Liver (tissue), 9 donors: ENCODE data around the gene YPEL2. TPM values are rescaled to one million over a fixed set of nuclear protein-coding genes. Genes with fewer than 3 reads are reported as not detected.

ENCODE experiments used
- DNase-seq: peaks from one replicate; pipeline ENCODE4 v3.0.0-alpha.2; 2017; ENCODE audit warnings: low spot score
- H3K27ac ChIP-seq, 2 donors: one replicate each; pipeline ENCODE4 v1.7.0; 2013; ENCODE audit warnings: inconsistent platforms in 2 of 2, low read length in 2 of 2, control low read depth in 1 of 2, low read depth in 1 of 2, mild to moderate bottlenecking in 1 of 2
- H3K27me3 ChIP-seq, 4 donors: one replicate each; pipeline versions ENCODE4 v1.6.1 to v1.7.0; 2013; ENCODE audit warnings: low read length in 3 of 4, inconsistent platforms in 1 of 4, mild to moderate bottlenecking in 1 of 4, moderate library complexity in 1 of 4; ENCODE audit not compliant: control insufficient read depth in 4 of 4, insufficient read depth in 4 of 4
- H3K36me3 ChIP-seq, 4 donors: one replicate each; pipeline versions ENCODE4 v1.6.1 to v1.7.0; 2013; ENCODE audit warnings: low read length in 3 of 4, mild to moderate bottlenecking in 3 of 4, low read depth in 1 of 4, moderate library complexity in 1 of 4; ENCODE audit not compliant: control insufficient read depth in 4 of 4, insufficient read depth in 3 of 4
- H3K4me1 ChIP-seq, 4 donors: one replicate each; pipeline versions ENCODE4 v1.6.1 to v1.7.0; 2013; ENCODE audit warnings: low read length in 3 of 4, mild to moderate bottlenecking in 3 of 4, moderate library complexity in 1 of 4; ENCODE audit not compliant: control insufficient read depth in 4 of 4, insufficient read depth in 4 of 4
- H3K4me3 ChIP-seq, 3 donors: one replicate each; pipeline versions ENCODE4 v1.6.1 to v1.7.0; 2013; ENCODE audit warnings: low read length in 3 of 3, control low read depth in 1 of 3, low read depth in 1 of 3, mild to moderate bottlenecking in 1 of 3
- H3K9ac ChIP-seq, 2 donors: one replicate each; pipeline ENCODE4 v1.7.0; 2013; ENCODE audit warnings: low read length in 2 of 2, mild to moderate bottlenecking in 2 of 2, moderate library complexity in 2 of 2, control low read depth in 1 of 2, low read depth in 1 of 2
- H3K9me3 ChIP-seq, 4 donors: one replicate each; pipeline versions ENCODE4 v1.6.1 to v1.7.0; 2013; ENCODE audit warnings: low read length in 3 of 4; ENCODE audit not compliant: control insufficient read depth in 4 of 4
- ATF3 ChIP-seq: IDR thresholded peaks from 2 replicates; pipeline ENCODE4 v1.6.1; 2016; ENCODE audit warnings: antibody characterized with exemption
- EGR1 ChIP-seq, 2 donors: IDR thresholded peaks; 2 replicates each; pipeline ENCODE4 v1.6.1; 2016 to 2018; ENCODE audit warnings: antibody characterized with exemption in 2 of 2, low read depth in 2 of 2
- FOXA1 ChIP-seq: IDR thresholded peaks from 2 replicates; pipeline ENCODE4 v1.6.1; 2016; ENCODE audit warnings: antibody characterized with exemption
- GABPA ChIP-seq, 2 donors: IDR thresholded peaks in 1 of 2; conservative IDR thresholded peaks in 1 of 2; 2 replicates each; pipeline ENCODE4 v1.6.1; 2016; ENCODE audit warnings: antibody characterized with exemption in 2 of 2, mild to moderate bottlenecking in 1 of 2, moderate library complexity in 1 of 2
- JUND ChIP-seq, 2 donors: IDR thresholded peaks; 2 replicates each; pipeline ENCODE4 v1.6.1; 2016; ENCODE audit warnings: antibody characterized with exemption in 2 of 2
- RAD21 ChIP-seq, 2 donors: IDR thresholded peaks; 2 replicates each; pipeline ENCODE4 v1.6.1; 2016; ENCODE audit warnings: antibody characterized with exemption in 2 of 2, mild to moderate bottlenecking in 2 of 2
- RXRA ChIP-seq, 2 donors: IDR thresholded peaks; 2 replicates each; pipeline ENCODE4 v1.6.1; 2017 to 2018; ENCODE audit warnings: antibody characterized with exemption in 2 of 2, mild to moderate bottlenecking in 1 of 2
- TAF1 ChIP-seq: conservative IDR thresholded peaks from 2 replicates; pipeline ENCODE4 v1.6.1; 2016; ENCODE audit warnings: antibody characterized with exemption, mild to moderate bottlenecking
- WGBS: extraction: QIAGEN DNeasy Blood & Tissue Kit; methylation state at CpG from one replicate; pipeline ENCODE4 v1.1.7; 2013; 5-methylcytosine and 5-hydroxymethylcytosine counted together
- polyA plus RNA-seq, 2 donors: library from polyadenylated mRNA; stranded (reverse) in 1 of 2; unstranded in 1 of 2; fragments of 200-250 nt in 1 of 2; fragments of >200 nt in 1 of 2; fragmentation: Nextera tagmentation in 1 of 2; extraction: Ambion mirVana in 1 of 2; gene quantifications; one replicate each; pipeline versions ENCODE4 v1.2.1 to v1.2.3, GENCODE V29; 2013 to 2015
- total RNA-seq, 2 donors: library from RNA; depleted of rRNA; stranded (reverse); fragments of >200 nt; gene quantifications; one replicate each; pipeline ENCODE4 v1.2.3, GENCODE V29; 2014
- TF ChIP-seq, protein P1 (sequence below): IDR thresholded peaks from 2 replicates; pipeline ENCODE4 v1.6.1; 2016; ENCODE audit warnings: antibody characterized with exemption, mild to moderate bottlenecking
- TF ChIP-seq, protein P2 (sequence below): IDR thresholded peaks from 2 replicates; pipeline ENCODE4 v1.6.1; 2016; ENCODE audit warnings: antibody characterized with exemption
- donor health status: healthy.
- donor health status: healthy.
- donor health status: healthy.
- donor health status: healthy.
- donor health status: healthy.

The YPEL2 gene
- total and polyA plus RNA-seq, 4 donors: 4.2 to 23.8 (median 11.3) TPM

GRCh38 chr17:59383893-59384292 is 52.4 kb downstream of the YPEL2 start (continued):
- TF ChIP-seq, protein P1, sequence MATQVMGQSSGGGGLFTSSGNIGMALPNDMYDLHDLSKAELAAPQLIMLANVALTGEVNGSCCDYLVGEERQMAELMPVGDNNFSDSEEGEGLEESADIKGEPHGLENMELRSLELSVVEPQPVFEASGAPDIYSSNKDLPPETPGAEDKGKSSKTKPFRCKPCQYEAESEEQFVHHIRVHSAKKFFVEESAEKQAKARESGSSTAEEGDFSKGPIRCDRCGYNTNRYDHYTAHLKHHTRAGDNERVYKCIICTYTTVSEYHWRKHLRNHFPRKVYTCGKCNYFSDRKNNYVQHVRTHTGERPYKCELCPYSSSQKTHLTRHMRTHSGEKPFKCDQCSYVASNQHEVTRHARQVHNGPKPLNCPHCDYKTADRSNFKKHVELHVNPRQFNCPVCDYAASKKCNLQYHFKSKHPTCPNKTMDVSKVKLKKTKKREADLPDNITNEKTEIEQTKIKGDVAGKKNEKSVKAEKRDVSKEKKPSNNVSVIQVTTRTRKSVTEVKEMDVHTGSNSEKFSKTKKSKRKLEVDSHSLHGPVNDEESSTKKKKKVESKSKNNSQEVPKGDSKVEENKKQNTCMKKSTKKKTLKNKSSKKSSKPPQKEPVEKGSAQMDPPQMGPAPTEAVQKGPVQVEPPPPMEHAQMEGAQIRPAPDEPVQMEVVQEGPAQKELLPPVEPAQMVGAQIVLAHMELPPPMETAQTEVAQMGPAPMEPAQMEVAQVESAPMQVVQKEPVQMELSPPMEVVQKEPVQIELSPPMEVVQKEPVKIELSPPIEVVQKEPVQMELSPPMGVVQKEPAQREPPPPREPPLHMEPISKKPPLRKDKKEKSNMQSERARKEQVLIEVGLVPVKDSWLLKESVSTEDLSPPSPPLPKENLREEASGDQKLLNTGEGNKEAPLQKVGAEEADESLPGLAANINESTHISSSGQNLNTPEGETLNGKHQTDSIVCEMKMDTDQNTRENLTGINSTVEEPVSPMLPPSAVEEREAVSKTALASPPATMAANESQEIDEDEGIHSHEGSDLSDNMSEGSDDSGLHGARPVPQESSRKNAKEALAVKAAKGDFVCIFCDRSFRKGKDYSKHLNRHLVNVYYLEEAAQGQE: no peak
- TF ChIP-seq, protein P2, sequence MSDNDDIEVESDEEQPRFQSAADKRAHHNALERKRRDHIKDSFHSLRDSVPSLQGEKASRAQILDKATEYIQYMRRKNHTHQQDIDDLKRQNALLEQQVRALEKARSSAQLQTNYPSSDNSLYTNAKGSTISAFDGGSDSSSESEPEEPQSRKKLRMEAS: no peak
- TF ChIP-seq RAD21 (IDR thresholded peaks at IDR 0.05): no peak
- TF ChIP-seq ATF3: no peak
- TF ChIP-seq EGR1 (IDR thresholded peaks at IDR 0.05; ENCODE audit: low read depth in 2 of 2): no peak
- TF ChIP-seq FOXA1: no peak

DNA sequence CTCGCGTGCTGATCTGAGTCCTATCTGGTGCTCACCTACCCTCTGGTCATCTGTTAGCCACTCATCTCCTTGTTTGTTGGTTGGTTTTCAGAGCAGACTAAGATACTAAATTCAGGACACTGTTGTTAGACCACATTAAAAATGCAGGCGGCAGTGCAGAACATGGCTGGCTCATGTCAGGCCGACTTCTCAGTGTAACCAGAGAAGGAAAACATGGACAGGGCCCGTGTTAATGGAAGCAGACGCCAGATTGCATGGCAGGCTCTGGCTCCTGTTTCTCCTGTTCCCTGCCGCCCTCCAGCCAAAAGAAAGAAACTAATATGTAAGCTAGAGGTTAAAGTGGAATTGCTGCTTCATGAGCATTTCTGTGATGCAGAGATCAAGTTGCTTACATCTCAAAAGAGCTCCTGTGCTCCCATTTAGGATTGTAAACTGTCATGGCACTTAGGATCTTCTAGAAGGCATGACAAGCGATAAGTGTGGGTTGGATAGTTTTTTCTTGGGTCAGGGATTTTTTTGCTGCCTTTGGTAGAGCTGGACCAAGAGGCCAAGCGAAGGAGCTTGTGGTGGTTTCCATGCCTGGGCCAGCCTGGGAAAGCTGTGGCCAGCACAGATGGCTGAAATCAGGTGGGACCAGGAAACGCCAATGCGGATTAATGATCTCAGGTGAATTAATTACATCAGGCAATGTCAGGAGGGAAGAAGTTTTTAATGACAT is 56.1 kb downstream of the YPEL2 start:
- H3K9me3 ChIP-seq: no peaks in the 10 kb centered on the region
- H3K4me1 ChIP-seq: no peaks in the 10 kb centered on the region
- no peak overlapping the region for H3K9ac ChIP-seq
- 93% methylated on average over 11 of the region's 11 CpGs for WGBS
- H3K27ac ChIP-seq: no peak overlapping the region
- peaks cover 2 to 31% (median 23%) of the 10 kb centered on the region in 4 donors for H3K36me3 ChIP-seq
- no peak overlapping the region for H3K4me3 ChIP-seq
- no peak for DNase-seq
- no peak for TF ChIP-seq JUND (IDR thresholded peaks at IDR 0.05)
- TF ChIP-seq, protein P1: no peak
- H3K27me3 ChIP-seq: no peaks in the 10 kb centered on the region

DNA sequence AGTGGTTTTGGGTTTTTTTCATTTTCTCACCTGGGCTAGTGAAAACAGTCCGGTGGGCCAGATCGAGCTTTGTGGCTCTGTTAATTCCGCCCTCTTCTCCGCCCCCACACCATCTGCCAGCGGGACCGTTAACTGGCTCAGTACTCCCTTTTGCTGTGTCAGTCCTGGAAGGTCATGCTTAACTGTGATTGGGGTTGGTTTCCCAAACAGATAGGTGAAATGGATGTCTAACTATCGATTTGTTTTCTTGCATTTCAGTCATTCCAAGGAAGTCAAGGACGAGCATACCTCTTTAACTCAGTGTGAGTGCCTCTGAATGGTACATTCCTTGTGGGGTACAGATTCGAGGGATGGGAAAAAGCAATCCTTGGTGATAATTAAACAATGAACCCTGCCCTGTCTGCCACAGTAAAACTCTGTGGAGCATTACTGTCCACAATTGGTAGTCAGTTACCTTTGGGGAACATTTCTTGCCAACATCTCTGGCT is 56.7 kb downstream of the YPEL2 start:
- TF ChIP-seq RAD21 (IDR thresholded peaks at IDR 0.05): no peak
- no peak for TF ChIP-seq RXRA (IDR thresholded peaks at IDR 0.05)
- no peak for TF ChIP-seq TAF1
- TF ChIP-seq GABPA (IDR thresholded peaks at IDR 0.05 in 1 of 2, conservative IDR thresholded peaks at IDR 0.05 in 1 of 2): no peak
- TF ChIP-seq ATF3: no peak
- no peak for TF ChIP-seq FOXA1
- 89% methylated on average over 9 of the region's 9 CpGs for WGBS
- Histone ChIP-seq H3K9me3 (no peaks in the 10 kb centered on the region), H3K27me3 (no peaks in the 10 kb centered on the region), H3K9ac (no peak overlapping the region), H3K4me3 (no peak overlapping the region), H3K36me3 (peaks cover 2 to 31% (median 23%) of the 10 kb centered on the region in 4 donors), H3K27ac (no peak overlapping the region), H3K4me1 (no peaks in the 10 kb centered on the region)
- DNase-seq: no peak
